ENCODE data around the gene OPCML.

The OPCML gene

DNA sequence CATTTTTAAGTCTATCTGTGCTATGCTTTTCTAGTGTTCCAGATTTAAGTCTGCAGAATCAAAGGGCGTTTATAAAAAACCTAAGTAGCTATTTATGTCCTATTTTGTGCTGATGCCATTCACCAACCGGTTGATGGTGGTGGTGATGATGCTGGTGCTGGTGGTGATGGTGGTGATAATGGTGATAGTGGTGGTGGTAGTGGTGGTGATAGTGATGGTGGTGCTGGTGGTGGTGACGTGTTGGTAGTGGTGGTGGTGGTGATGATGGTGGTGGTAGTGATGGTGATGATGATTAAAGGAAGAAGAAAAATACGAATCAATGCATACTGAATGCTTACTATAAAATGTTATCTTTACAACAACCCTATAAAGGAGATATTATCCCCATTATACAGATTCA is 178.2 kb downstream of the OPCML start:
- DNase-seq: no peak

DNA sequence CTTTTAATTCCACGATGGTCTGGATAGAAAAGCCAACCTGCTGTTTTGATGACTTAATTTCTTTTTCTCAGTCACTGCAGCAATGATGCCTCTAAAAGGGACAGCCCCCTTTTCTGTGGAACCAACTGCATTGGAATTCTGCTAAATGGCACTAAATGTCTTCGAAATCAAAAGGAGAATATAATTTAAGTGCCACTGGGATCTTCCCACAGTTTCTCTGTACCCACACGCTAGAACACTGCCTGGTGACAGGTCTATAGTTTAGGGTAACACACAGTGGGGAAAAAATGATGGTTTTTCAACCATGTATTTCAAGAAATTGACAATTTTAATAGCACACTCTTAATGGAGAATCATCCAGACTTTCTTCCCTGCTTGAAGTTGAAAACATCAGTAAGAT is 182.3 kb downstream of the OPCML start:
- DNase-seq: no peak

DNA sequence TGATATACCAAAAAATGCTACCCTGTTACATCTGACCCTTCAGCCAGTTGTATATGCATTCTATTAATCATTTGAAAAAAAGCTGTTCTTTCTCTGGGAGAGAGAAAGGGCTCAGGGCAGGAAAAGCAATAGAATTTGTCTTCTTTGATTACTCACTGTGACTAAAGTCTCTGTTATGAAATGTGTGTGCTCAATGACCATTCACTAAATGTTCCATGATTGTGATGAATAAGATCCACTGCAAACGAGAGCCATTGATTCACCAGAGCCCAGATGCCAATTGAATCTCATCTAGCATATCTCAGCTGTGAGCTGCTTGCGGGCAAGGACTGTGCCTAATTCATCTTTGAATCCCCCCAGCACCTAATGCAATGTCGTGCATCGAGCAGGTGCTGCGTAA is 184.3 kb downstream of the OPCML start:
- no peak for DNase-seq

GRCh38 chr11:133346137-133346536 is 186.2 kb downstream of the OPCML start:
- DNase-seq: no peak

GRCh38 chr11:133343951-133344350 is 188.3 kb downstream of the OPCML start:
- DNase-seq: no peak

GRCh38 chr11:133339495-133340140 is 192.7 kb downstream of the OPCML start:
- no peak for DNase-seq

- DNase-seq: no peak
These were observed 193.7 kb downstream of the OPCML start for GRCh38 chr11:133338588-133338987.

DNA sequence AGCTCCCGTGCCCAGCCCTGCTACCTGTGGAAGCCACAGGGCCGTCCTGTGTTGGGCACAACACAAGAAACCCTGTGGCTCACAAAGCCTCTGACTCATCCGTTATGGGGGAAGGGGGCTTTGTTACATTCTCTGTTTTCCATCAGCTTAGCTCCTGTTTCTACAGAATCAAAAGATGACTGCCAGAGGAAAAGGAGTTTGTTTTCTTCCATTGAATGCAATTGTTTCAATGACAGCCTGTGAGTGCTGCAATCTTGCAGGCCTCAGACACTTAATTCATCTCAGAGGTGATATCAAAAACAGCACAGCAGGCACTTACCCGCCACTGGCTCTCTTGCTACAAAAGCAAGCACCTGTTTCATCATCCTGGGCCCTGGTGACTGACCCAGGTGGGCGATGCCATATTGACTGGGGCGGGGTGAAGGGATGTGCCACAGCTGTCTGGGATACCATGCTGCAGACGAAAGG is 194.3 kb downstream of the OPCML start:
- DNase-seq: no peak

DNA sequence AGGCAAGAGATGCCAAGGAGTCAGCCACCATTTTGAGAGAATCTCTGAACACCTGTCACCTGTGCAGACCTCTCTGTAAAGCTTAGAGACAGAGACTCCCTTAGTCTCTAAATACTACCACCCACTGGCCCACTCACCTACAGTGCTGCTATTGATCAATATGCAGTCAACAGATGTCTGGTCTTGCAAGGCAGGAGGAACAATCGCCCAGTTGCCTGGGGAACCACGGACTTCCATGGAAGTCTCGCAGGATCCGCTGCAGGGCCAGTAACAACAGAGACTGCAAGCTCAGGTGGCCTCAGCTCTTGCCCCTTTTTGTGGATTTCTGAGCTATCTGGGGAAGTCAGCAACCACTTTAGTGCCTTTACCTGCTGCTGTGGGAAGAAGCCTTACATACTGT is 195.1 kb downstream of the OPCML start:
- no peak for DNase-seq

GRCh38 chr11:133331031-133331430 is 201.3 kb downstream of the OPCML start:
- DNase-seq: no peak

GRCh38 chr11:133326849-133327248 is 205.5 kb downstream of the OPCML start:
- no peak for DNase-seq

- DNase-seq: no peak
These were observed 206.0 kb downstream of the OPCML start for GRCh38 chr11:133326332-133326731.

GRCh38 chr11:133325711-133326110 is 206.6 kb downstream of the OPCML start:
- DNase-seq: no peak

DNA sequence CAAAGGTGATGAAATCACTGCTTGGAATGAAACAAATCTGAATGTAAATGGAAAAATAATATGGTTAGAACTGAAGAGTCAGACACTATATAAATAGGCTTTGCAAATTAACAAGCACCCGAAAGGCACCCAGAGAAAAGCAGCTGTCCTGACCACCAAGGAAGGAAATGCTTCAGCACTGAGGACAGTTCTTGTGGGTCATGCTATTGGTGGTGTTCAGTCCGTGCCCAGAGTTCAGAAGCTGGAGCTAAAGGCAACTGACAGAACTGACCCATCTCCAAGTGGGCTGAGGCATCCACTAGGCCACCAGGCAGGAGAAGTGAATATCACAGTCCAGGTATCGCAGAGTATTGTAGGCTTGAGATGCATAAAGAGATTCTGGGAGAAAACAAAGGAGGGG is 208.9 kb downstream of the OPCML start:
- no peak for DNase-seq

- no peak for DNase-seq
These were observed 214.1 kb downstream of the OPCML start for GRCh38 chr11:133318221-133318620.

DNA sequence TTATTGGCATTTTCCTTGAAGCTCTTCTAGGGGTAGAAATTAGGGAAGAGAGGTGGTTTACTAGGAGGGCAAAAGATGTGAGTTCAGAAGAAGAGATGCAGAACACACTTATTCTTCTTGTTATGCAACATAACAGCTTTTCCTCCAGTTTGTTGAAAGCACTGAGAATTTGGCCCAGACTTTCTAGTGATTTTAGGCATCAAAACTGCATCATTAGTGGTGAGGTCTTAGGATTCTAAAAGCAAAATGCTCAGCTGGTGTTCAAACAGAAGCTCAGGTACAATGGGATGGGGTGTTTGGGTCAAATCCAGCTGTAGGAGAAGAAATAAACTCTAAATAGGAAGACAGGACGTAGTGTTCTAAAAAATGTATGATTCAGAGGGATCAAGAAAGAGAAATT is 221.1 kb downstream of the OPCML start:
- no peak for DNase-seq

GRCh38 chr11:133306019-133306418 is 226.3 kb downstream of the OPCML start:
- no peak for DNase-seq

GRCh38 chr11:133305208-133305956 is 226.9 kb downstream of the OPCML start:
- no peak for DNase-seq

- DNase-seq: no peak
These were observed 229.0 kb downstream of the OPCML start for GRCh38 chr11:133303262-133303661.

- no peak for DNase-seq
These were observed 230.2 kb downstream of the OPCML start for GRCh38 chr11:133302056-133302455.

DNA sequence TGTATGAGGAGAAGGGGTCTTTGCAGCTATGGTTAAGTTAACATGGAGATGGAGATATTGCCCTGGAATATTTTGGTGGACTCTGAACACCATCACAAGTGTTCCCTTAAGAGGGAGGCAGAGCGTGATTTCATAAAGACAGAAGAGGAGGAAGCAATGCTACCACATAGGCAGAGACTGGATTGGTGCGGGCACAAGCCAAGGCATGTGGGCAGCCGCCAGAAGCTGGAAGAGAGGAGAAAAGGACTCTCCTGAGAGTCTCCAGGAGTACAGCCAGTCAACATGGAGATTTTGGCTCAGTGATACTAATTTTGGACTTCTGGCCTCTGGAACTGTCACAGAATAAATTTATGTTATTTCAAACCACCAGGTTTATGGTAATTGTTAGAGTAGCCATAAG is 231.6 kb downstream of the OPCML start:
- DNase-seq: no peak

DNA sequence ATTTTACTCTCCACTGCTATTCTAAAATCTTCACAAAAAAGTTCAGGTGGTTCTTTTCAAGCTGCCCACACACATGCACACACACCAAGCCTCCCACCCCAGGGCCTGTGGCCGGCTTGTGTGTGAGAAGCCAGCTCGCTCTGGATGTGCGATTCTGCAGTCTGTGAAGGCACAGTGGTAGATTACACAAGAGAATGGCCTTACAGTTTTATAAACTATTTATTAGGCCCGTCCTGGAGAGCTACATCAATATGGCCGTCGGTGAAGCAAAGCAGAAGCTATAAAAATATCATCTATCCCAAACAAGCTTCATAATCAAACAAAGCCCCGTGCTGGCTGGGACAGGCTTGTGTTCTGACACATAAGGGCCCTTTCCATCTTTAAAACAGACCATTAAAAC is 240.5 kb downstream of the OPCML start:
- DNase-seq: no peak

GRCh38 chr11:133285359-133285758 is 246.9 kb downstream of the OPCML start:
- no peak for DNase-seq

- DNase-seq: no peak
These were observed 248.1 kb downstream of the OPCML start for GRCh38 chr11:133284156-133284555.

DNA sequence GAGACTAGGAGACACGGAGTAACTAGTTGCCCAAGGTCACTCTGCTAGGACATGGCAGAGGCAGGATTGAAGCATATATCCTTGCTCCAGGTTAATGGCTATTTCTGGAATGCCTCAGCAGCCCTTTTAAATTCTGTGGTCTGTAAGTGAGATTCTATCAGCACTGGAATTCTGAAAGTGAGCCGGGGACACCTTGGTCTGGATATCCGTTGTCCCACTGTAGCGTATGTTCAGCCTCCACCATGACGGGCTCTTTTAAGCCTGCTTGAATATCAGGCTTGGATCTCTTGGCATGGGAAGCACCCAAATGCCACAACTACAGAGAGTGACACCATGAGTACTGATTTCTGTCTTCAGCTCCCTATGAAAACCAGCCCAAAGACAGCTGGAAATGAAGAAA is 254.4 kb downstream of the OPCML start:
- DNase-seq: no peak

Data from CD4-positive, alpha-beta T cell treated with Interleukin-4 for 1 hour (primary cell).